DND-41 (cell line): ENCODE results near the gene HSFY2.
"Not testable (repeated sequence)": the region's sequence is repeated elsewhere in the genome, so short reads cannot be mapped to it uniquely, and the experiment has no call there.

Source experiments
- EZH2 ChIP-seq: IDR thresholded peaks from 3 replicates; pipeline ENCODE4 v1.6.1; 2012; ENCODE audit warnings: borderline replicate concordance, low read depth, mild to moderate bottlenecking, moderate library complexity, low read length, inconsistent platforms; ENCODE audit not compliant: severe bottlenecking
- TF ChIP-seq, protein P1 (sequence below): IDR thresholded peaks from 2 replicates; pipeline ENCODE4 v1.5.1; 2012; ENCODE audit warnings: borderline replicate concordance, low read length, moderate library complexity, mild to moderate bottlenecking; ENCODE audit not compliant: poor library complexity, severe bottlenecking; ENCODE audit errors: extremely low read depth

- TF ChIP-seq EZH2: not testable (repeated sequence)
- TF ChIP-seq, protein P1, sequence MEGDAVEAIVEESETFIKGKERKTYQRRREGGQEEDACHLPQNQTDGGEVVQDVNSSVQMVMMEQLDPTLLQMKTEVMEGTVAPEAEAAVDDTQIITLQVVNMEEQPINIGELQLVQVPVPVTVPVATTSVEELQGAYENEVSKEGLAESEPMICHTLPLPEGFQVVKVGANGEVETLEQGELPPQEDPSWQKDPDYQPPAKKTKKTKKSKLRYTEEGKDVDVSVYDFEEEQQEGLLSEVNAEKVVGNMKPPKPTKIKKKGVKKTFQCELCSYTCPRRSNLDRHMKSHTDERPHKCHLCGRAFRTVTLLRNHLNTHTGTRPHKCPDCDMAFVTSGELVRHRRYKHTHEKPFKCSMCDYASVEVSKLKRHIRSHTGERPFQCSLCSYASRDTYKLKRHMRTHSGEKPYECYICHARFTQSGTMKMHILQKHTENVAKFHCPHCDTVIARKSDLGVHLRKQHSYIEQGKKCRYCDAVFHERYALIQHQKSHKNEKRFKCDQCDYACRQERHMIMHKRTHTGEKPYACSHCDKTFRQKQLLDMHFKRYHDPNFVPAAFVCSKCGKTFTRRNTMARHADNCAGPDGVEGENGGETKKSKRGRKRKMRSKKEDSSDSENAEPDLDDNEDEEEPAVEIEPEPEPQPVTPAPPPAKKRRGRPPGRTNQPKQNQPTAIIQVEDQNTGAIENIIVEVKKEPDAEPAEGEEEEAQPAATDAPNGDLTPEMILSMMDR: not testable (repeated sequence)
Observed at GRCh38 chrY:18754077-18754476, 19.5 kb downstream of the HSFY2 start.
